ENCODE measurements around the gene ARMS2.

ARMS2 gene

GRCh38 chr10:122454603-122455080 lies at the start of gene ARMS2:
ARMS2 (plus strand) TSS chr10:122454653; CDS start chr10:122454728, 75 bp downstream.
- TF ChIP-seq CTCF (IDR thresholded peaks at IDR 0.05; ENCODE audit: extremely low read depth, missing control alignments) = no peak
- no peak for DNase-seq (ENCODE audit: low spot score)

- TF ChIP-seq CTCF (IDR thresholded peaks at IDR 0.05; ENCODE audit: extremely low read depth, missing control alignments) = no peak
- no peak for DNase-seq (ENCODE audit: low spot score)
These were observed 46.9 kb upstream of the ARMS2 start for GRCh38 chr10:122407375-122408125.

- no peak for TF ChIP-seq CTCF (IDR thresholded peaks at IDR 0.05; ENCODE audit: extremely low read depth, missing control alignments)
- DNase-seq (ENCODE audit: low spot score) = no peak
These were observed 41.1 kb upstream of the ARMS2 start for GRCh38 chr10:122413327-122413726.

GRCh38 chr10:122417667-122418066 lies 36.8 kb upstream of the ARMS2 start:
- no peak for DNase-seq (ENCODE audit: low spot score)

GRCh38 chr10:122419016-122419415 lies 35.4 kb upstream of the ARMS2 start:
- DNase-seq (ENCODE audit: low spot score) = no peak
- TF ChIP-seq CTCF (IDR thresholded peaks at IDR 0.05; ENCODE audit: extremely low read depth, missing control alignments) = no peak

More at GRCh38 chr10:122417667-122418066, 36.8 kb upstream of the ARMS2 start:
- TF ChIP-seq CTCF (IDR thresholded peaks at IDR 0.05; ENCODE audit: extremely low read depth, missing control alignments) = no peak

- TF ChIP-seq CTCF (IDR thresholded peaks at IDR 0.05; ENCODE audit: extremely low read depth, missing control alignments) = no peak
- DNase-seq (ENCODE audit: low spot score) = no peak
These were observed 34.4 kb upstream of the ARMS2 start for GRCh38 chr10:122419876-122420623.

- no peak for DNase-seq (ENCODE audit: low spot score)
- no peak for TF ChIP-seq CTCF (IDR thresholded peaks at IDR 0.05; ENCODE audit: extremely low read depth, missing control alignments)
These were observed 33.8 kb upstream of the ARMS2 start for GRCh38 chr10:122420624-122421007.

Data from GM20000 (cell line).